CD4-positive, alpha-beta T cell (primary cell): ENCODE results near the gene PADI3. TPM values are rescaled to one million over a fixed set of nuclear protein-coding genes. Genes with fewer than 3 reads are reported as not detected.
A peak's percentile ranks its signal among the peaks of the same experiment; 100 is the strongest.

Source experiments
- ATAC-seq: fragments of 200-7000 bp; cut with Tn5 transposase; one replicate; pipeline ENCODE4 v1.10.0; 2022; ENCODE audit warnings: mild to moderate bottlenecking; ENCODE audit not compliant: poor library complexity
- CTCF ChIA-PET: fragments of 350-600 bp; sonication (Branson Sonifier 250); formaldehyde crosslinking; loops from one replicate; lab custom pipeline; 2021; ENCODE audit warnings: antibody characterized with exemption, inconsistent platforms; lab: Charles Lee
- POLR2A ChIA-PET: fragments of 350-600 bp; sonication (Branson Sonifier 250); formaldehyde crosslinking; loops from one replicate; lab custom pipeline; 2021; ENCODE audit warnings: antibody characterized with exemption, inconsistent platforms; lab: Charles Lee
- DNase-seq, 14 experiments: peaks; one replicate each; pipeline ENCODE4 v3.0.0-alpha.2; 2013 to 2020; ENCODE audit warnings: mixed read lengths in 2 of 14
- H3K27ac ChIP-seq, 2 donors: one replicate each; pipeline versions ENCODE4 v1.5.1 to v1.7.0; 2013; ENCODE audit warnings: low read length in 2 of 2, low read depth in 1 of 2, mild to moderate bottlenecking in 1 of 2
- H3K27me3 ChIP-seq, 2 experiments: 1 replicate in 1 of 2; 2 replicates in 1 of 2; pipeline versions ENCODE4 v1.6.1 to v1.7.0; 2013; ENCODE audit warnings: low read length in 2 of 2, control low read depth in 1 of 2, mild to moderate bottlenecking in 1 of 2, moderate library complexity in 1 of 2; ENCODE audit not compliant: insufficient read depth in 2 of 2, control insufficient read depth in 1 of 2
- H3K36me3 ChIP-seq: one replicate; pipeline ENCODE4 v1.6.1; 2013; ENCODE audit warnings: low read length, control low read depth; ENCODE audit not compliant: insufficient read depth
- H3K4me1 ChIP-seq: one replicate; pipeline ENCODE4 v1.6.1; 2013; ENCODE audit warnings: low read length, control low read depth; ENCODE audit not compliant: insufficient read depth
- H3K4me3 ChIP-seq: one replicate; pipeline ENCODE4 v1.5.1; 2013; ENCODE audit warnings: mild to moderate bottlenecking, low read length, moderate library complexity
- H3K9me3 ChIP-seq, 2 experiments: 1 replicate in 1 of 2; 2 replicates in 1 of 2; pipeline versions ENCODE4 v1.6.1 to v1.7.0; 2013; ENCODE audit warnings: low read length in 2 of 2, mild to moderate bottlenecking in 2 of 2, control low read depth in 1 of 2, moderate library complexity in 1 of 2; ENCODE audit not compliant: control insufficient read depth in 1 of 2, insufficient read depth in 1 of 2
- H3K27ac Mint-ChIP-seq: one replicate; pipeline ENCODE4 v1.8.0; 2020; ENCODE audit warnings: mixed read lengths
- H3K27me3 Mint-ChIP-seq: one replicate; pipeline ENCODE4 v1.8.0; 2021; ENCODE audit warnings: mixed read lengths
- H3K36me3 Mint-ChIP-seq: one replicate; pipeline ENCODE4 v1.8.0; 2021; ENCODE audit warnings: low read depth, mixed read lengths
- H3K4me1 Mint-ChIP-seq: one replicate; pipeline ENCODE4 v1.8.0; 2021; ENCODE audit warnings: low read depth, mixed read lengths
- H3K4me3 Mint-ChIP-seq: one replicate; pipeline ENCODE4 v1.8.0; 2020; ENCODE audit warnings: mild to moderate bottlenecking, mixed read lengths
- H3K9me3 Mint-ChIP-seq: one replicate; pipeline ENCODE4 v1.8.0; 2020; ENCODE audit warnings: mixed read lengths
- CTCF ChIP-seq: fragments of 200-600 bp; IDR thresholded peaks from one replicate; pipeline ENCODE4 v1.8.0; 2022; ENCODE audit warnings: antibody characterized with exemption, mild to moderate bottlenecking
- intact Hi-C, 2 experiments: fragments of 100-400 bp; cut with DNase I in 1 of 2; cut with micrococcal nuclease in 1 of 2; formaldehyde crosslinking; loops; one replicate each; pipeline versions ENCODE4 v1.15.1 to v1.9.0; 2023 to 2025; cut with DNase I, micrococcal nuclease
- total RNA-seq, 174 experiments: library from RNA in 2 of 174; stranded (reverse) in 2 of 174; gene quantifications; one replicate each; pipeline ENCODE4 v1.2.3 and lab custom pipeline; 2021 to 2026

The PADI3 gene
- total RNA-seq, 2 experiments from 2014 or later = not detected

GRCh38 chr1:17232759-17233661 lies 15.9 kb upstream of the PADI3 start:
- ChIA-PET CTCF (interaction anchor here (3.3 kb wide), 1 partner anchor 108 kb away, joined by 17 read pairs; no protein-coding TSS in a partner anchor), POLR2A (no interaction called here)
- ATAC-seq (no peak), DNase-seq (no peak)
- H3K9me3 ChIP-seq = no peaks in the 10 kb centered on the region
- H3K27me3 ChIP-seq = no peaks in the 10 kb centered on the region
- H3K4me3 ChIP-seq = no peak overlapping the region
- no peaks in the 10 kb centered on the region for H3K27me3 Mint-ChIP-seq
- H3K9me3 Mint-ChIP-seq = no peaks in the 10 kb centered on the region
- no peak overlapping the region for H3K27ac ChIP-seq
- H3K4me1 ChIP-seq = peaks cover 4% of the 10 kb centered on the region
- no peak overlapping the region for H3K27ac Mint-ChIP-seq
- no peak overlapping the region for H3K4me3 Mint-ChIP-seq
- H3K4me1 Mint-ChIP-seq = peaks cover 5% of the 10 kb centered on the region
- no peaks in the 10 kb centered on the region for H3K36me3 ChIP-seq
- no peak for TF ChIP-seq CTCF
- intact Hi-C loops = no loop called here
- H3K36me3 Mint-ChIP-seq = no peaks in the 10 kb centered on the region

- ChIA-PET CTCF (interaction anchor here (3.3 kb wide), 1 partner anchor 108 kb away, joined by 17 read pairs; no protein-coding TSS in a partner anchor), POLR2A (no interaction called here)
- H3K4me3 ChIP-seq = no peak overlapping the region
- DNase-seq (peak in 2 of 14 experiments; percentile 34 to 55), ATAC-seq (no peak)
- no peaks in the 10 kb centered on the region for H3K27me3 Mint-ChIP-seq
- TF ChIP-seq CTCF = no peak
- H3K27me3 ChIP-seq = no peaks in the 10 kb centered on the region
- no peak overlapping the region for H3K27ac ChIP-seq
- peaks cover 5% of the 10 kb centered on the region for H3K4me1 Mint-ChIP-seq
- H3K4me1 ChIP-seq = peaks cover 4% of the 10 kb centered on the region
- H3K9me3 ChIP-seq = no peaks in the 10 kb centered on the region
- H3K27ac Mint-ChIP-seq = no peak overlapping the region
- H3K4me3 Mint-ChIP-seq = no peak overlapping the region
- H3K36me3 Mint-ChIP-seq = no peaks in the 10 kb centered on the region
- intact Hi-C loops = no loop called here
- no peaks in the 10 kb centered on the region for H3K36me3 ChIP-seq
- no peaks in the 10 kb centered on the region for H3K9me3 Mint-ChIP-seq
Measured at GRCh38 chr1:17233675-17234320, 15.1 kb upstream of the PADI3 start.

GRCh38 chr1:17234405-17234804 lies 14.5 kb upstream of the PADI3 start:
- Mint-ChIP-seq H3K36me3 (no peaks in the 10 kb centered on the region), H3K27ac (no peak overlapping the region), H3K4me1 (peaks cover 5% of the 10 kb centered on the region), H3K4me3 (no peak overlapping the region), H3K9me3 (no peaks in the 10 kb centered on the region), H3K27me3 (no peaks in the 10 kb centered on the region)
- H3K27me3 ChIP-seq = no peaks in the 10 kb centered on the region
- H3K27ac ChIP-seq = no peak overlapping the region
- ChIA-PET POLR2A (no interaction called here), CTCF (interaction anchor here (3.3 kb wide), 1 partner anchor 109 kb away, joined by 17 read pairs; no protein-coding TSS in a partner anchor)
- no peak for TF ChIP-seq CTCF
- peaks cover 4% of the 10 kb centered on the region for H3K4me1 ChIP-seq
- no peaks in the 10 kb centered on the region for H3K36me3 ChIP-seq
- intact Hi-C loops = no loop called here
- H3K4me3 ChIP-seq = no peak overlapping the region
- DNase-seq (no peak), ATAC-seq (no peak)
- H3K9me3 ChIP-seq = no peaks in the 10 kb centered on the region
